ENCODE results near the gene NDUFA6. TPM values are rescaled to one million over a fixed set of nuclear protein-coding genes. Genes with fewer than 3 reads are reported as not detected.

NDUFA6 gene
- total RNA-seq, 1 experiment from 2014 or later, result 118 TPM

DNA sequence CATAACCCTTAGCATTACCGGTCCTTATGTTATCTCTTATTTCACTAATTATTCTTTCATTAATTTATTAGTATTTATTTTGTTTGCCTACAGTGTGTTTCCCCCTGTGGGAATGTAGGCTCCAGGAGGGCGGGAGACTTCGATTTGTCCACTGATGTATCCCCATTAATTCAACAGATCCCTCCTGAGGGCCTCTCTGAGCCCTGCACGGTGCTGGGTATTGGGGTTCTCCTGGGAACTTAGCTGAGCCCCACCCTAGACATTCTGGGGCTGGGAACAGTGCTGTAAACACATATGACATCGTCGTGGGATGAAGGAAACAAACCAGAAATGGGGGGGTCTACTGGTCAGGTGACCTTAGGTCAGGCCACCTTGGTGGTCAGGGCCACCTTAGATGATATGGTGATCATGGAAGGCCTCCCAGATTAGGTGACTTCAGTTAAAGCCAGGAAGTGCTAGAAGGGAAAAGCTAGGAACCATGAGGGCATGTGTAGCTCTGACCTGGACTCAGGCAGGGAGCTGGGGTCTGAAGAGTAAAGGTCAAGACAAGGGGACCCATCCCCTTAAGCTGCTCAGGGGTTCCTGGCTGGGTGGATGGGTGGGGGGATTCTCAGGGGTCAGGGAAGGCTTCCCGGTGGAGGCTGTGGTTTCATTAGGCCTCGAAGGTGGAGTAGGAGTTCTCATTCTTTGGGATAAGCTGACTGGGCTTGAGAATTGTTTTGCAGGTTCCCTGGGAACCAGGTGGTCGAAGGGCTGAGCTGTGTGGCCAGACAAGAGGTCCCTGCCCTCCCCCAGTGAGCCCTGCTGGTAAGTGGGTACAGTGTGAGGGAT is 15.5 kb downstream of the NDUFA6 start:
- Histone ChIP-seq H3K4me3 (ENCODE audit: low read length) (no peak overlapping the region), H3K9me3 (ENCODE audit: low read length) (no peaks in the 10 kb centered on the region), H3K4me2 (ENCODE audit: low read length) (no peak overlapping the region), H3F3A (ENCODE audit: low read length, unreplicated experiment) (no peaks in the 10 kb centered on the region), H4K20me1 (ENCODE audit: low read length) (no peaks in the 10 kb centered on the region), H3K9ac (ENCODE audit: low read length) (no peak overlapping the region), H3K4me1 (ENCODE audit: insufficient read depth, low read length) (peaks cover 12% of the 10 kb centered on the region), H3K27me3 (ENCODE audit: low read length) (no peaks in the 10 kb centered on the region), H3K79me2 (ENCODE audit: low read length) (peaks cover 2% of the 10 kb centered on the region), H2AFZ (ENCODE audit: low read length) (no peak overlapping the region), H3K27ac (ENCODE audit: low read length) (no peak overlapping the region), H3K9me2 (replicated peaks; ENCODE audit: low read length) (no peaks in the 10 kb centered on the region), H3K36me3 (ENCODE audit: low read depth, low read length) (no peaks in the 10 kb centered on the region)
- ChIA-PET CTCF (no interaction called here), POLR2A (ENCODE audit: unreplicated experiment) (no interaction called here)
- TF ChIP-seq, protein P1, sequence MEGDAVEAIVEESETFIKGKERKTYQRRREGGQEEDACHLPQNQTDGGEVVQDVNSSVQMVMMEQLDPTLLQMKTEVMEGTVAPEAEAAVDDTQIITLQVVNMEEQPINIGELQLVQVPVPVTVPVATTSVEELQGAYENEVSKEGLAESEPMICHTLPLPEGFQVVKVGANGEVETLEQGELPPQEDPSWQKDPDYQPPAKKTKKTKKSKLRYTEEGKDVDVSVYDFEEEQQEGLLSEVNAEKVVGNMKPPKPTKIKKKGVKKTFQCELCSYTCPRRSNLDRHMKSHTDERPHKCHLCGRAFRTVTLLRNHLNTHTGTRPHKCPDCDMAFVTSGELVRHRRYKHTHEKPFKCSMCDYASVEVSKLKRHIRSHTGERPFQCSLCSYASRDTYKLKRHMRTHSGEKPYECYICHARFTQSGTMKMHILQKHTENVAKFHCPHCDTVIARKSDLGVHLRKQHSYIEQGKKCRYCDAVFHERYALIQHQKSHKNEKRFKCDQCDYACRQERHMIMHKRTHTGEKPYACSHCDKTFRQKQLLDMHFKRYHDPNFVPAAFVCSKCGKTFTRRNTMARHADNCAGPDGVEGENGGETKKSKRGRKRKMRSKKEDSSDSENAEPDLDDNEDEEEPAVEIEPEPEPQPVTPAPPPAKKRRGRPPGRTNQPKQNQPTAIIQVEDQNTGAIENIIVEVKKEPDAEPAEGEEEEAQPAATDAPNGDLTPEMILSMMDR (conservative IDR thresholded peaks at IDR 0.05; ENCODE audit: low read depth, low read length), result no peak
- TF ChIP-seq EZH2 (IDR thresholded peaks at IDR 0.05; ENCODE audit: low read length, unreplicated experiment) (no peak), EZH2phosphoT487 (IDR thresholded peaks at IDR 0.05; ENCODE audit: borderline replicate concordance, low read length) (no peak)
- BruUV-seq (replicated peaks), result no TSS peak
- intact Hi-C loops (cut with micrococcal nuclease), result no loop called here
- ATAC-seq (no peak), DNase-seq (no peak)

DNA sequence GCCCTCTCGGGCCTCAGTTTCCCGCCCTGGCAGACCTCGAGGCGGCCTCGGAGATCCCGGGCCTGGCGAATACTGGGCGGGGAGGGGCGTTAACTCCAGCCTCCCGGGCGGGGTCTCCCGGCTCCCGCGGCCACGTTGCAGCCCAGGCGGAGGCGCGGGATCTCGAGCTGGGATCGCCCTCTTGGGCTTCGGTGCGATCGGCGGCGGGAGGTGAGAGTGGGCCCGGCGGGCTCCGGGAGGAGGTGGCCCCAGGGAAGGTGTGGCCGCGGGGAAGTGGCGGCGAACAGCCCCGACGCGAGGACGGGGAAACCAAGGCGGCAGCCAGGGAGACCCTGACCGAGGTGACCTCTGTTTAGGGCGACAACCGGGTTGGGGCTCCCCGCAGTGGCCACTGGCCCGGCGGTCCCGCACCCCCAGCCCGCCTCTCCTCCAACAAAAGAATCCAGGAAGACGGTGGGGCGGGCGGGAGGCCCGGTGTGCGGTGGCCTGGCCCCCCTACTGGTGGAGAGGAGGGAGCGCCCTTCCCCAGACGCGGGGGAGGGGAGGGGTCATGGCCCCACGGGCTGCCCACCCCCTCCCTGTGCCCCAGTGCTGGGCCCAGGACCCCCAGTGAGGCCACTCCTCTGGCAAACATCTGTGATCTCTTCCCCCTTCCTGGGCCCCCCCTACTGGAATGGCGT is 16.3 kb downstream of the NDUFA6 start, which contains the start of gene PHETA2:
TSS of gene PHETA2 (plus strand) at position 117 of the 680 bp plus-strand sequence. CDS start 3,046 bp downstream, outside the sequence.
- H3K9ac ChIP-seq (ENCODE audit: low read length), result no peak within 1 kb of the TSS
- CTCF ChIA-PET, result no interaction called here
- intact Hi-C loops (cut with micrococcal nuclease), result no loop called here
- H3K27me3 ChIP-seq (ENCODE audit: low read length), result no peaks in the 10 kb centered on the region
- H3K4me1 ChIP-seq (ENCODE audit: insufficient read depth, low read length), result peaks cover 18% of the 10 kb centered on the region
- ATAC-seq (no peak), DNase-seq (no peak)
- H3K4me3 ChIP-seq (ENCODE audit: low read length), result no peak within 1 kb of the TSS
- H3K27ac ChIP-seq (ENCODE audit: low read length), result no peak within 1 kb of the TSS
- no peaks in the 10 kb centered on the region for H3K9me3 ChIP-seq (ENCODE audit: low read length)
- no peak within 1 kb of the TSS for H2AFZ ChIP-seq (ENCODE audit: low read length)
- BruUV-seq (replicated peaks), result no TSS peak
- TF ChIP-seq EZH2 (IDR thresholded peaks at IDR 0.05; ENCODE audit: low read length, unreplicated experiment) (no peak), EZH2phosphoT487 (IDR thresholded peaks at IDR 0.05; ENCODE audit: borderline replicate concordance, low read length) (no peak)
- TF ChIP-seq, protein P1 (conservative IDR thresholded peaks at IDR 0.05; ENCODE audit: low read depth, low read length), result no peak
- H3K36me3 ChIP-seq (ENCODE audit: low read depth, low read length), result no peaks in the 10 kb centered on the region
- POLR2A ChIA-PET (ENCODE audit: unreplicated experiment), result no interaction called here
- no peaks in the 10 kb centered on the region for H3F3A ChIP-seq (ENCODE audit: low read length, unreplicated experiment)
- H3K79me2 ChIP-seq (ENCODE audit: low read length), result peaks cover 7% of the 10 kb centered on the region; the same call in 1 of the 2 replicates
- H3K9me2 ChIP-seq (replicated peaks; ENCODE audit: low read length), result no peaks in the 10 kb centered on the region
- H4K20me1 ChIP-seq (ENCODE audit: low read length), result no peaks in the 10 kb centered on the region
- H3K4me2 ChIP-seq (ENCODE audit: low read length), result no peak within 1 kb of the TSS

Measured in PC-3 (cell line).